Liver (tissue), 9 donors: ENCODE data around the gene JPT2. TPM values are rescaled to one million over a fixed set of nuclear protein-coding genes. Genes with fewer than 3 reads are reported as not detected.

Experiments used
- DNase-seq: peaks from one replicate; pipeline ENCODE4 v3.0.0-alpha.2; 2017; ENCODE audit warnings: low spot score
- H3K27ac ChIP-seq, 2 donors: one replicate each; pipeline ENCODE4 v1.7.0; 2013; ENCODE audit warnings: inconsistent platforms in 2 of 2, low read length in 2 of 2, control low read depth in 1 of 2, low read depth in 1 of 2, mild to moderate bottlenecking in 1 of 2
- H3K27me3 ChIP-seq, 4 donors: one replicate each; pipeline versions ENCODE4 v1.6.1 to v1.7.0; 2013; ENCODE audit warnings: low read length in 3 of 4, inconsistent platforms in 1 of 4, mild to moderate bottlenecking in 1 of 4, moderate library complexity in 1 of 4; ENCODE audit not compliant: control insufficient read depth in 4 of 4, insufficient read depth in 4 of 4
- H3K36me3 ChIP-seq, 4 donors: one replicate each; pipeline versions ENCODE4 v1.6.1 to v1.7.0; 2013; ENCODE audit warnings: low read length in 3 of 4, mild to moderate bottlenecking in 3 of 4, low read depth in 1 of 4, moderate library complexity in 1 of 4; ENCODE audit not compliant: control insufficient read depth in 4 of 4, insufficient read depth in 3 of 4
- H3K4me1 ChIP-seq, 4 donors: one replicate each; pipeline versions ENCODE4 v1.6.1 to v1.7.0; 2013; ENCODE audit warnings: low read length in 3 of 4, mild to moderate bottlenecking in 3 of 4, moderate library complexity in 1 of 4; ENCODE audit not compliant: control insufficient read depth in 4 of 4, insufficient read depth in 4 of 4
- H3K4me3 ChIP-seq, 3 donors: one replicate each; pipeline versions ENCODE4 v1.6.1 to v1.7.0; 2013; ENCODE audit warnings: low read length in 3 of 3, control low read depth in 1 of 3, low read depth in 1 of 3, mild to moderate bottlenecking in 1 of 3
- H3K9ac ChIP-seq, 2 donors: one replicate each; pipeline ENCODE4 v1.7.0; 2013; ENCODE audit warnings: low read length in 2 of 2, mild to moderate bottlenecking in 2 of 2, moderate library complexity in 2 of 2, control low read depth in 1 of 2, low read depth in 1 of 2
- H3K9me3 ChIP-seq, 4 donors: one replicate each; pipeline versions ENCODE4 v1.6.1 to v1.7.0; 2013; ENCODE audit warnings: low read length in 3 of 4; ENCODE audit not compliant: control insufficient read depth in 4 of 4
- ATF3 ChIP-seq: IDR thresholded peaks from 2 replicates; pipeline ENCODE4 v1.6.1; 2016; ENCODE audit warnings: antibody characterized with exemption
- CTCF ChIP-seq: fragments of 150-350 bp; IDR thresholded peaks from 2 replicates; pipeline ENCODE4 v1.5.1; 2017; ENCODE audit warnings: improper control_type of control experiment, low read depth, low read length; ENCODE audit not compliant: missing input control
- EGR1 ChIP-seq, 2 donors: IDR thresholded peaks; 2 replicates each; pipeline ENCODE4 v1.6.1; 2016 to 2018; ENCODE audit warnings: antibody characterized with exemption in 2 of 2, low read depth in 2 of 2
- FOXA1 ChIP-seq: IDR thresholded peaks from 2 replicates; pipeline ENCODE4 v1.6.1; 2016; ENCODE audit warnings: antibody characterized with exemption
- HNF4A ChIP-seq, 2 donors: conservative IDR thresholded peaks; 2 replicates each; pipeline ENCODE4 v1.6.1; 2016; ENCODE audit warnings: antibody characterized with exemption in 2 of 2, mild to moderate bottlenecking in 2 of 2
- HNF4G ChIP-seq: IDR thresholded peaks from 2 replicates; pipeline ENCODE4 v1.6.1; 2016; ENCODE audit warnings: antibody characterized with exemption
- JUND ChIP-seq, 2 donors: IDR thresholded peaks; 2 replicates each; pipeline ENCODE4 v1.6.1; 2016; ENCODE audit warnings: antibody characterized with exemption in 2 of 2
- NR2F2 ChIP-seq: IDR thresholded peaks from 2 replicates; pipeline ENCODE4 v1.6.1; 2016; ENCODE audit warnings: antibody characterized with exemption
- RAD21 ChIP-seq, 2 donors: IDR thresholded peaks; 2 replicates each; pipeline ENCODE4 v1.6.1; 2016; ENCODE audit warnings: antibody characterized with exemption in 2 of 2, mild to moderate bottlenecking in 2 of 2
- REST ChIP-seq: IDR thresholded peaks from 2 replicates; pipeline ENCODE4 v1.6.1; 2016; ENCODE audit warnings: antibody characterized with exemption, mild to moderate bottlenecking
- SP1 ChIP-seq: IDR thresholded peaks from 2 replicates; pipeline ENCODE4 v1.6.1; 2018; ENCODE audit warnings: antibody characterized with exemption, mild to moderate bottlenecking
- TAF1 ChIP-seq: conservative IDR thresholded peaks from 2 replicates; pipeline ENCODE4 v1.6.1; 2016; ENCODE audit warnings: antibody characterized with exemption, mild to moderate bottlenecking
- WGBS: extraction: QIAGEN DNeasy Blood & Tissue Kit; methylation state at CpG from one replicate; pipeline ENCODE4 v1.1.7; 2013; 5-methylcytosine and 5-hydroxymethylcytosine counted together
- polyA plus RNA-seq, 2 donors: library from polyadenylated mRNA; stranded (reverse) in 1 of 2; unstranded in 1 of 2; fragments of 200-250 nt in 1 of 2; fragments of >200 nt in 1 of 2; fragmentation: Nextera tagmentation in 1 of 2; extraction: Ambion mirVana in 1 of 2; gene quantifications; one replicate each; pipeline versions ENCODE4 v1.2.1 to v1.2.3, GENCODE V29; 2013 to 2015
- total RNA-seq, 2 donors: library from RNA; depleted of rRNA; stranded (reverse); fragments of >200 nt; gene quantifications; one replicate each; pipeline ENCODE4 v1.2.3, GENCODE V29; 2014
- donor health status: healthy.
- donor health status: healthy.
- donor health status: healthy.
- donor health status: healthy.
- donor health status: healthy.

JPT2 gene
- total and polyA plus RNA-seq, 4 donors = 7.4 to 32.6 (median 28.4) TPM

DNA sequence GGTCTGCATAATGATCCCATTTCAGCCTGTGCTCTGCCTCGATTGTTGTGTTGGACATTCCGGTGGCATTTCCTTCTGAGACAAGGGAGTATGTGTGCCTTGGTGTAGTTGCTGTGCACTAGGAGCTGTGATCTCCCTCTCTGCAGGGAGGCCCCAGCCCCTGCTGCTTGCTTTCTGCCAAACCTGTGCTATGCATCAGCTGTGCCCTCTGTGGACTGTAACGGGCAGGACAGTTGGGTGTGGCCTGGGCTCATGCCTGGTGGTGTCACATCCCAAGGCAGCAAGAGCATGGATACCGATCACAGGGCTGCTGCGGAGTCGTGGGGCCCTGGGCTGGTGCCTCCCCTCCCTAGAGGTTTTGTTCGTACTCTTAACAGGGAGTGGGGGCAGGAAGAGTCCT lies 3.8 kb upstream of the JPT2 start:
- no peak for TF ChIP-seq SP1
- no peak for TF ChIP-seq FOXA1
- TF ChIP-seq JUND (IDR thresholded peaks at IDR 0.05) = no peak
- TF ChIP-seq HNF4G = no peak
- no peak for TF ChIP-seq NR2F2
- TF ChIP-seq RAD21 (IDR thresholded peaks at IDR 0.05) = no peak
- TF ChIP-seq TAF1 = no peak
- Histone ChIP-seq H3K27me3 (no peaks in the 10 kb centered on the region), H3K9me3 (no peaks in the 10 kb centered on the region), H3K36me3 (peaks cover 16 to 53% (median 26%) of the 10 kb centered on the region in 4 donors), H3K4me1 (peaks cover 0 to 8% (median 6%) of the 10 kb centered on the region in 4 donors), H3K9ac (no peak overlapping the region), H3K27ac (no peak overlapping the region), H3K4me3 (no peak overlapping the region)
- no peak for DNase-seq
- 90% methylated on average over 7 of the region's 7 CpGs for WGBS

DNA sequence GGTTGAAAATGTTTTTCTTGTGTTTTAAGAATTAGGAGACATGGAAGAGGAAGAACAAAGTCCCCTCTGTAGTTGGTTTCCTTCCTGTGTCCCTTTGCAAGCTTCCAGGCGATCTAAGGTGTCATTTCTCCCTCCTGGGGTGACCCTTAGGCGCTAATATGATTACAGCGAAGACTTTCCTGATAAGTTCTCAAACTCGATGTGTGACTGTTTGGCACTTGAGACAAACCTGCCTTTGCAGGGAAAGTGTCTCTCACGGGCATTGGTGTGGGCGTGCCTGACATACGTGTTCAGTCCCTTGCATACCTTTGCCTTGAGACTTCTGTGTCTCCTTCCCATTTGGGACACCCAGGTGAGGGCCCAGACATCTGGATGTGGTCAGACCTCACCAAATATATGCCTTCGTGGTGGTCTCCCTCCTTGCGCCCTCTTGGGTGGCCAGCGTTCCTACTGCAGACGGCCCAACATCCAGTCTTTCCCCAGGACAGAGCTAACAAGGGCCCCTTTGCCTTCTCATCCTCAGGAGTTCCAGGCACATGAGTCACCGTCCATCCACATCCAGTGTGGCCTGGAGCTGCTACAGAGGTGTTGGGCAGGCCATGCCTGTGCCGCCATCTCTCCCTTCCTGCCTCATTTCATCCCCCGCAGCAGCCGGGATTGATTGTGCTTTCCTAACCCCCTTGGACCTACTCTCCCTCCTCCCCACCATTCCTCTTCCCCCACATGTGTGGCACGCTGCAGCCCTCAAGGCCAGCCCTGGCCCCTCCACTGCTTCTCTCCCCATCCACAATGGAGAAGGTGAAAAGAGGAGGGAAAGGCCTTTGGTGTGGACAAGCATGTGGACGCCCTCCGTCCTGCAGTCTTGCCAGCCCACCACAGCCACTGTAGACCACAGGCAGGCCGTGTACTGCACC lies 3.1 kb upstream of the JPT2 start:
- no peak overlapping the region for H3K27ac ChIP-seq
- H3K4me3 ChIP-seq = no peak overlapping the region
- no peaks in the 10 kb centered on the region for H3K9me3 ChIP-seq
- peaks cover 12 to 48% (median 23%) of the 10 kb centered on the region in 4 donors for H3K36me3 ChIP-seq
- peaks cover 0 to 9% (median 6%) of the 10 kb centered on the region in 4 donors for H3K4me1 ChIP-seq
- TF ChIP-seq REST (no peak), ATF3 (no peak), CTCF (no peak), EGR1 (IDR thresholded peaks at IDR 0.05; ENCODE audit: low read depth in 2 of 2) (no peak), NR2F2 (no peak), FOXA1 (no peak), HNF4A (conservative IDR thresholded peaks at IDR 0.05) (no peak), JUND (IDR thresholded peaks at IDR 0.05) (no peak), TAF1 (no peak)
- no peaks in the 10 kb centered on the region for H3K27me3 ChIP-seq
- DNase-seq = no peak
- H3K9ac ChIP-seq = no peak overlapping the region
- 95% methylated on average over 19 of the region's 19 CpGs for WGBS
